HG03469 (cell line): ENCODE results near the gene MT1M.
"Not testable (repeated sequence)": the region's sequence is repeated elsewhere in the genome, so short reads cannot be mapped to it uniquely, and the experiment has no call there.

ENCODE experiments used
- ATAC-seq: cut with Tn5 transposase; IDR thresholded peaks from one replicate; pipeline ENCODE4 v1.9.1; 2021; ENCODE audit warnings: mild to moderate bottlenecking, moderate library complexity, moderate number of reproducible peaks; ENCODE audit not compliant: unreplicated experiment

The MT1M gene

DNA sequence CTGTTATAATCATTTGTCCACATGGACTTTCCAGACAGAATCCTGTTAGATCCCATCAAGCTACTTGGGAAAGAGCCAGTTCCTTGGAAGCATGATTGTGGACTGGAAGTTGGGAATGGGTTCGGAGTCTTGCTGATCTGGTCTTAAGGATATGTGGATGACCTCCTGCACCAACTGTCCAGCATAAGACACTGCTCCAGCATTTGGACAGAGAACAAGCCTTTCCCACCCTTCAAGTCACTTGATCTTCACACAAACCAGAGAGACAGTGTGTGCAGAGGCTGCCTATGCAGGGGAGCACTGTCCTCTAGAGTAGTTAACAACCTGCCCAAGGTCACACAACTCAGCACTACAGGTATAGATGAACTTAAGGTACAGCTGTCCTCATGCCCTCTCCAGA lies 13.4 kb downstream of the MT1M start:
- no peak for ATAC-seq

DNA sequence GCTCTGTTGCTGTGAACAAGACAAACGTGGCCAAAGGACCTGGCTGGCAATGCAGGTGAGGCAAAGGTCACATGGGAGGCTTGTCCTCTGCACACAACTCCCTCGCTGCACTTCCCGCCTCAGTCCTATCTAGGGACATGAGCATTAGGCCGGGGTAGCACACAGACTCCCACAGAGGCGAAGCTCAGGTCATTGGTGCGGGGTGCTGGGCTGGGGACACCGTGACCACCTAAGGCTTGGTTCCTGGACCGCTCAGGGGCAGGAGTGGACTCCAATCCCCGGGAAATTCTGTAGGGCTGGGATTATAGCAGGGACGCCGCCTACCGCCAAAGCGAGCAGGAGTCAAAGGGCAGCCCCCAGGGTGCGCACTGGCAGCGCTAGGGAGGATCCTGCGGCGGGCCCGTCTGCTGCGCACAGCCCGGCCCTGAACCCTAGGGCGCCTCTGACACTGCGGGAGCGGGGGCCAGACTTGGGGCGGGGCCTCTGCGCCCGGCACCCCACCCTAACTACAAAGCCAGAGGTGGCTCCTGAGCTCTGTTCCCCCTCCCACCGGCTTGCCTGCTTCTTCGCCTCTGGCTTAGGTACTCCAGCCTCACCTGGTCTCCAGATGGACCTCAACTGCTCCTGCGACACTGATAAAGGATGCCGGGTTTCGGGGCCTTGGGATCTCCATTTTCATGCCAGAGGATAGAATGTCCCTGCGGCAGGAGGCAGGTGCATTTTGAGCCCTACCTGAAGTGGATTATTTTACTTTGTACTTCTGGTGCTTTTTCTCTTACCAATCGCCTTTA lies 15.4 kb downstream of the MT1M start:
- no peak for ATAC-seq

DNA sequence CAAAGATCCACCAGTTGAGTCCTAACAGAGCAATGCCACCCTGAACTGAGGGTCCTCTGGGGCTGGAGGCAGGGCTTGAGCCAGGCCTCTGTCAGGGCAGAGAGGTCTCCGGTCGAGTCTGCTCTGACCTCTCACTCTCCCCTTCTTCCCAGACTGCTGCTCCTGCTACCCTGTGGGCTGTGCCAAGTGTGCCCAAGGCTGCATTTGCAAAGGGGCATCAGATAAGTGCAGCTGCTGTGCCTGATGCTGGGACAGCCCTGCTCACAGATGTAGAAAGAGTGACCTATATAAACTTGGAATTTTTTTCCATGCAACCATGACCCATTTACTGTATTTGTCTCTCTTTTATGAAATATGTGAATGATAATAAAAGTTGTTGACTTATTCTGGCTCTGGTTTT lies 16.8 kb downstream of the MT1M start:
- no peak for ATAC-seq

DNA sequence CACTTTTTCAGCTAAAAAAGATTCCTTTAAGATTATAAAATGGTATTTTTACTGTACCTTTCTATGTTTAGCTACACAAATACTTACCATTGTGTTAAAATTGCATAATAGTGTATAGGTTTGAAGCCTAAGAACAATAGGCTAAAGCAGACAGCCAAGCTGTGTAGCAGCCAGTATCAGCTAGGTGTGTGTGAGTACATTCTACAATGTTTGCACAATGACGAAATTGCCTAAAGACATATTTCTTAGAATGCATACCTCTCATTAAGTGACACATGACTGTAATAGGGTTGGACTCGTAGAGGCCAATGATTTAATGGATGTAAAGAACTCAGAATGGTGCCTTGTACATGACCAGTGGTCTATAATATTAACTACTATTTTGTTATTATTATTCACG lies 17.4 kb downstream of the MT1M start:
- no peak for ATAC-seq

DNA sequence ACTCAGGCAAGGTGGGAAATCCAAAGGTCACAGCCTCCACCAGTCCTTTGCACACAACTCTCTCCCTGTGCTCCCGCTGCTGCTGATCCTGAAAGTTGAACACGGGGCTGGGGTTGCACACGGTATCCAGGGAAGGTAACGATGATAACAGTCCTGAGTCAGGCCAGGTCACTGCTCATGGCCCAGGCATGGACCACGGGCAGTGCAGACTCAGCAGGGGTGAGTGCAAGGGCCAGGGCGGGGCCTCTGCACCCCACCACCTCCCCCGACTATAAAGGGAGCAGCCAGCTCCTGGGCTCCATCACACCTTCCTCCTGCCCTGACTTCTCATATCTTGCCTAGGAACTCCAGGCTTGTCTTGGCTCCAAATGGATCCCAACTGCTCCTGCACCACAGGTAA lies 19.1 kb downstream of the MT1M start, which contains the start of gene MT1B:
Gene MT1B, plus strand, starts transcription at position 301 of the 400 bp plus-strand sequence. Its CDS starts 68 bp downstream, at position 369.
- no peak for ATAC-seq

DNA sequence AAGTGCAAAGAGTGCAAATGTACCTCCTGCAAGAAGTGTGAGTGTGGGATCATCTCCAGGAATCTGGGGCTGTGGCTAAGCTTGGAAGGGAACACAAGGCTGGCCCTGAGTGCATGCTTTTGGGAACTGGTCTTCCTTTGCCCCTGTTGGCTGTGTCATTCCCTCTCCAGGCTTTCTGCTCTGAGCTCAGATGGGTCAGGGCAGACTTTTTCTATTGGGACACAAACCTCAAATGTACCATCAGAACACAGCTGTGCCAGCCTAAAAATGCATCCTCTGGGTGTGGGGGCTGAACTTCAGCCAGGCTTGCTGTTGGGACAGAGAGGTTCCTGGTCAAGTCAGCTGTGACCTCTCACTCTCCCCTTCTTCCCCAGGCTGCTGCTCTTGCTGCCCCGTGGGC lies 20.1 kb downstream of the MT1M start:
- no peak for ATAC-seq

DNA sequence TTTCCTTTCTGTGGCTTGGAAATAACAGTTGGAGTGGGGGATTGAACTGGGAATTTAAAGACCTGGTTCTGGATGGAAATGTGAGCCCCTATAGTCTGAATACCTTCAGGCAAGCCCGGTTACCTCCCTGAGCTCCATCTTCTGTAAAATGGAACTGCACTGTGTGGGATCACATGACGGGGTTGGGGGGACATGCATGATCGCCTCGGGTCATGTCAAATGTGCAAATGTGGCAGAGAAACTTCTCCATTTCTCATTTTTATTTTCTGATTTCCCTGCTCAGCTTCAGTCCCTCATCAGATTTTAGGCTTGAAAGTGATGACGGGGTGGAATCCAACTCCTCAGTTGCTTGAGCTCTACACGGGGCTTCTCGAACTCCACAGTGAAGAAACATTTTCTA lies 20.8 kb downstream of the MT1M start:
- ATAC-seq = no peak

DNA sequence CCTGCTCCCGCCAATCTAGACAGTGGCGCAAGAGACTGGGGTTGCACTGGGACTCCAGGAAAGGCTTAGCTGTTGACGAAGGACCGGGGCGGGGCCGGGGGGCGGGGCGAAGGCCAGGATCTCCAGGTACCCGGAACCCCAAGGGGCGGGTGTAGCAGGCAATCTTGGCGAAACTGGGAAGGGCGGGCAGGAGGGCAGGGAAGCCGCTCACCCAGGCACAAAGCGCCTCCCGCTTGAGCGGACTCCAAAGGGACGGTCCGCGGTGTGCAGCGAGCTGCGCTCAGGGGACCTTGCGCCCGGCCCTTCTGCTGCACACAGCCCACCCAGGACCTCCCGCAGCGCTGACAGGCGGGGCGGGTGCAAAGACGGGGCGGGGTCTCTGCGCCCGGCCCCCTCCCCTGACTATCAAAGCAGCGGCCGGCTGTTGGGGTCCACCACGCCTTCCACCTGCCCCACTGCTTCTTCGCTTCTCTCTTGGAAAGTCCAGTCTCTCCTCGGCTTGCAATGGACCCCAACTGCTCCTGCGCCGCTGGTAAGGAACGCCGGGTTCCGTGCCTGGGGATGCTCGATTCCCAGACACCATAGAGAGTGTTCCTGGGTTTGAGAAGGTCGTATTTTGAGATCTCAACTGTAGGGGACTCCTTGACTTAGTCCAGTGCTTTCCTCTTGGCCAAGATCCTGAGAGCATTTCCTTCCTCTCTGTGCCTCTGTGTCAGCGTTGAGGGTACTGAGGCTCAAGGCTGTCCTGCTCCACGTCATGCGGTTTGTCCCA lies 25.3 kb downstream of the MT1M start, which contains the start of gene MT1F:
Gene MT1F, plus strand, starts transcription at position 405 of the 772 bp plus-strand sequence. Its CDS starts 100 bp downstream, at position 505.
- no peak for ATAC-seq

DNA sequence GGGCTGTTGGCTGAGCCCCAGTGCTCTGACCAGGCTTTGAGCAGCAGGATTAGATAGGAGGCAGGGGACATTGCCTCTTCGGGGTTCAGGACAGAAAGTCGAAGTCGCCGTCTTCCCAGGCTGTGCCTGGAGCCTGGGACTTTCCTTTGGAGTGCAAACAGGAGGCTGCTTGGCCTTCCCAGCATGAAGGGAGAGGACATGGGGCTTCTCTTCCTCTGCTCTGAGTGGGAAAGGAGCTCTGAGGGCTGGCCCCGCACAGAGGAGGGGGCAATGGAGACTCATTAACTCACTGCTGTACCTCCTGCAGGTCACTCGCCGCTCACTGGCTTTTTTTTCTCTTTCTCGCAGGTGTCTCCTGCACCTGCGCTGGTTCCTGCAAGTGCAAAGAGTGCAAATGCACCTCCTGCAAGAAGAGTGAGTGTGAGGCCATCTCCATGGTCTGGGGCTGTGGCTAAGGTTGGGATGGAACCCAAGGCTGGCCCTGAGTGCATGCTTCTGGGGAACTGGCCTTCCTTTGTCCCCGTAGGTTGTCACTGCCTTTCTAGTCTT lies 25.9 kb downstream of the MT1M start:
- no peak for ATAC-seq

DNA sequence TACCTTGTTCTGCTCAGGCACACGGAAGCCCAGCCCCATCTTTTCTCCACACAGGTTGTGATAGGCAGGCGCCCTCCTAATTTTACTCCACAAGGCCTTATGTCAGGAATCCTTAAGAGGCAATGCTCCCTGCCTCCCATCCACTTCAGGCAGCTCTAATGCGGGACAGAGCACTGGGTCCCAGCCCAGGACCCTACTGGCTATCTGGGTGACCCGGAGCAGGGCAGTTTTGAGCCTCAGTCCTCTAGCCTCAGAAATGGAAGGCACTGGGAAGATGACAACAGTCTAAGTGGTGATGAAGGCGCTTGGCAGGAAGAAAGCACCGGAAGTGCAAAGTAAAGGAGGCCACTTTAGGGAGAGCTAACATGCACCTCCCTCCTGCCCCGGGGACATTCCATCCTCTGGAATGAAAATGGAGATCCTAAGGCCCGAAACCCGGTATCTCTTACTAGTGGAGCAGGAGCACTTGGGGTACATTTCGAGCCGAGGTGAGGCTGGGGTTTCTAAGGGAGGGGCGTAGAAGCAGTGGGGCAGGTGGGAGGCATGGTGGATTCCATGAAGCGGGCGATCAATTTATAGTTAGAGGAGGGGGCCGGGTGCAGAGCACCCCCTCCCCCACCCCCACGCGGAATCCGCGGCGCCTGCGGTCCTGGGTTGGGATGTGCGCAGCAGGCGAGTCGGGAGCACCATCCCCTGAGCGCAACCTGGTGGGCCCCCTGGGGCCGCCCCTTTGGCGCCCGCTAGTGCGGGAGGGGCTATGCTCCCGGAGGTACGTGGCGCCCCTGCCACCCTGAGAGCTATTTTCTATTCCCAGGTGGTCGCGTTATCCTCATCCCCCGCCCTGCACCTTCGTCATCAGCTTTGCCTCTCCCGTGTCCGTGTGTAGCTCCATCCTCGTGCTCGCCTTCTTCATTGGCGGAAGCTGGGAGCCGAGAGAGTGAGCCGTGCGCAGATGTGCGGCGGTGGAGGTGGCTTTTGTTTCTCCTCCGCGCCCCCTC lies 30.2 kb downstream of the MT1M start:
- no peak for ATAC-seq

DNA sequence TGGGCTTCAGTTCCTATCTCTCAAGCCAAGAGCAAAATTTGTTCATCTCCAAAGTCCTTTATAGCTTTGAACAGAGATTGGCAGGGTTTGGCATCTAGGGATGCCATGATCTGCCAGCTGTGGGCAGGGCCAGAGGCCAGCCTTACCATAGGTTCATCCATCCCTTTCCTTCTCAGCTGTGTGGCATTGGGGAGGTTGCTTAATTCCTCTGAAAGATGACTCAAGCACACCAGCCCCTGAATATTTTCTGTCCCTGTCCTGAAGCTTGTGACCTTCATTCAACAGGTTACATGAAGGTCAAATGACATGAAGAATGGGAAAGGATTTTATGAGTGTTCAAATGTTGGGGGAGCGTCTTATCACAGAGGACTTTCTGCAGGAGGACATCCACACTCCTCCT lies 32.0 kb downstream of the MT1M start:
- ATAC-seq = no peak

DNA sequence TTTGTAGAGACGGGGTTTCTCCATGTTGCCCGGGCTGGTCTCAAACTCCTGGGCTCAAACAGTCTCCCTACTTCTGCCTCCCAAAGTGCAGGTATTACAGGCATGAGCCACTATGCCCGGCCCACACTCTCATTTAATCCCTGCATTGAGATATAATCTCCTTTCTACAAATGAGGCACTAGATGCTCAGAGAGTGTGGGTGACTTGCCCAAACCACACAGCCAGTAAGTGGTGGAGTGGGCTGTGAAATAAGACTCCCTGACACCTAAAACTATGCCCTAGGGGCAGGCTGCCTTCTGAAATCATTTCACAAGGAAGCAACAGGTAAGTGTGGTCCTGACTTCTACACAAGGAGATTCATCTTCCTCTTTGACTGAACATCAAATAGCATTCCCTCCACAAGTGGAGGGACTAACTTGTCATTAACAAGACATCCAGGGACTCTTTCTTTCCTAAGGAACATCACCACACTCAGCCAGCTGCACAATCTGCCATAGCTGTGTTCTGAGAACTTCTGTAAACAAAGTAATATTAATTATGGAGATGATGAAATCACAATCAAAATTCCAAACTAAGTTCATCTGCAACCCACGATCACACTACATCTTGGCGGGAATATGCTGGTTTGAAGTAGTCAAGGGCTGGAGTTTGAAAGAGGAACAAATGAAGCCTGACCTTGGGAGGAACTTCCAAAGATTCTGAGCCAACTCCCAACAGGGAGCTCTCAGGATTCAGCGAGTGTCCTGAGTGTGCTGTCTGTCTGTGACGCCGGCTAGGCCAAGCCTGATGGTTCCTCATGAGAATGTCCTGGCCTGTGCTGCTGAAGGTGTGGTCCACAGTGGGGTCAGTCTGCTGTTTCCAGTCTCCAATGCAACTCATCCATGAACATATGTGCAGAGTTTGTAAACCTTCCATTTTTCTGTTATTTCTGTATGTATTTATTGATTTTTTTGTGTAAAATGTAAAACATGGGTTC lies 33.1 kb downstream of the MT1M start:
- not testable (repeated sequence) for ATAC-seq

DNA sequence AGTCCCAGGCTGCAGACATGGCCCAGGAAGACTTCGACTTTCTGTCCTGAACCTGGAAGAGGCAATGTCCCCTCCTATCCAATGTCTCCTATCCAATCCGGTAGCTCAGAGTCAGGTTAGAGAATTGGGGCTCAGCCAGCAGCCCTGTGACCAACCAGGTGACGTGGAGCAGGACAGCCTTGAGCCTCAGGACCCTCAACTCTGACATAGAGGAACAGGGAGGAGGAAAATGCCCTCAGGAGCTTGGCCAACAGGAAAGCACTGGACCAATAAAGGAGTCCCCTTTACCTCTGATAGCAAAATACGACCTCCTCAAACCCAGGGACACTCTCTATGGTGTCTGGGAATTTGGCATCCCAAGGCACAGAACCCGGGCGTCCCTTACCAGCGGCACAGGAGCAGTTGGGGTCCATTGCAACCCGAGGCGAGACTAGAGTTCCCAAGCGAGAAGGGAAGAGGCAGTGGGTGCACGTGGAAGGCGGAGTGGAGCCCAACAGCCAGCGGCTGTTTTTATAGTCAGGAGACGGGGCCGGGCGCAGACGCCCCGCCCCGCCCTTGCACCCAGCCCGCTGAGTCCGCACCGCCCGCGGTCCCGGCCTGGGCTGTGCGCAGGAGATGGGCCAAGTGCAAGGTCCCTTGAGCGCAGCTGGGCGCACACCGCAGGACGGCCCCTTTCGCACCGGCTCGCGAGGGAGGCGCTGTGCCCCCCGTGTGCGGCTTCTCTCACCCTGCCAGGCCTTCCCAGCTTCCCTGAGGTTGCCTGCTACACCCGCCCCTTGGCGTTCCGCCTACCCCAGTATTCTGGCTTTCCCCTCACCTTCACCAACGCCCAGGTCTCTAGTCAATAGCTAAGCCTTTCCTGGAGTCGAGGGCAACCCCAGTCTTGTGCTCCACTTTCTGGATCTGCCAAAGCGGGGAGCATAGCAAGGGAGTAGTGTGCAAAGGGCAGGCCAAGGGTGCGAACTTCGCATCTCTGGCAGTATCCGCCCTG lies 35.4 kb downstream of the MT1M start, which contains the start of gene MT1G:
Gene MT1G, minus strand, starts transcription at position 485 of the 991 bp plus-strand sequence. Its CDS starts 72 bp downstream, at position 413.
- no peak for ATAC-seq

DNA sequence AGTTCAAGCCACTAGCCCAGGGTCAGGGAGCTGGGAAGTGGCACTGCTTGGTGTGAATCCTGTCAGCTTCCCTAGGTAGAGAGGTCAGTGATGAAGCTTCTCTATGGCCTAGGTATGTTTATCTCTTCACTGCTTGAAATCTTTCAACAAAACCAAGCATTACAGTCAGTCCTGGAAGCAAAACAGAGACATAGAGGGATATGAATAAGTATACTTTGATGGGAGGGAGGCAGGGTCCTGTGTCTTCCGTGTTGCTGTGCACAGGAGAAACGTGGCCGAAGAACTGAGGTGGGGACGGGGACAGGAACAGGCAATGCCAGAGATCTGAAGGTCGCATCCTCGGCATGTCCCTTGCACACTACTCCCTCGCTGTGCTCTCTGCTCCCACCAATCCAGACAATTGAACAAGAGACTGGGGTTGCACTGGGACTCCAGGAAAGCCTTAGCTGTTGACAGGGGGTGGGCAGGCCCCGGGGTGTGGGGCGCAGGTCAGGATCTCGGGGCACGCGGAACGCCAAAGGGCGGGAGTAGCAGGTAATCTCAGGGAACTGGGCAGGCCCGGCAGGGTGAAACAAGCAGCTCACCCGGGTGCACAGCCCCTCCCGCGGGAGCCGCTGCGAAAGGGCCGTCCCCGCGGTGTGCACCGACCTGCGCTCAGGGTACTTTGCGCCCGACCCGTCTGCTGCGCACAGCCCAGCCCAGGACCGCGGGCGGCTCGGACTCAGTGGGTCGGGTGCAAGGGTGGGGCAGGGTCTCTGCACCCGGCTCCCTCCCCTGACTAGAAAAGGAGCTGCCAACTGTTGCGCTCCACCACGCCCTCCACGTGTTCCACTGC lies 36.8 kb downstream of the MT1M start, which contains the start of gene MT1H:
Gene MT1H, plus strand, starts transcription at position 810 of the 835 bp plus-strand sequence. CDS start 71 bp downstream, outside the sequence.
- ATAC-seq = no peak

DNA sequence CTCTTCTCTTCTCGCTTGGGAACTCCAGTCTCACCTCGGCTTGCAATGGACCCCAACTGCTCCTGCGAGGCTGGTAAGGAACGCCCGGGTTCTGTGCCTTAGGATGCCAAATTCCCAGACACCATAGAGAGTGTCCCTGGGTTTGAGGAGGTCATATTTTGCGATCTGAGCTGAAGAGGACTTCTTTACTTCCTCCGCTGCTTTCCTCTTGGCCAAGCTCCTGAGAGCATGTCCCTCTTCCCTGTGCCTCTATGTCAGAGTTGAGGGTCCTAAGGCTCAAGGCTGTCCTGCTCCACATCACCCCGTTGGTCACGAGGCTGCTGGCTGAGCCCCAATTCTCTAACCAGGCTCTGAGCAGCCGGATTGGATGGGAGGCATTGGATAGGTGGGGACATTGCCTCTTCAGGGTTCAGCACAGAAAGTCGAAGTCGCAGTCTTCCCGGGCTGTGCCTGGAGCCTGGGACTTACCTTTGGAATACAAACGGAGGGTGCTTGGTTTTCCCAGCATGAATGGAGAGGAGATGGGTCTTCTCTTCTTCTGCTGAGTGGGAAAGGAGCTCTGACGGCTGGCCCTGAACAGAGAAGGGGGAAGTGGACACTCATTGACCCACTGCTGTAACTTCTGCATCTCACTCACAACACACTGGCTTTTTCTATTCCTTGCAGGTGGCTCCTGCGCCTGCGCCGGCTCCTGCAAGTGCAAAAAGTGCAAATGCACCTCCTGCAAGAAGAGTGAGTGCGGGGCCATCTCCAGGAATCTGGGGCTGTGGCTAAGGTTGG lies 37.6 kb downstream of the MT1M start:
- no peak for ATAC-seq

DNA sequence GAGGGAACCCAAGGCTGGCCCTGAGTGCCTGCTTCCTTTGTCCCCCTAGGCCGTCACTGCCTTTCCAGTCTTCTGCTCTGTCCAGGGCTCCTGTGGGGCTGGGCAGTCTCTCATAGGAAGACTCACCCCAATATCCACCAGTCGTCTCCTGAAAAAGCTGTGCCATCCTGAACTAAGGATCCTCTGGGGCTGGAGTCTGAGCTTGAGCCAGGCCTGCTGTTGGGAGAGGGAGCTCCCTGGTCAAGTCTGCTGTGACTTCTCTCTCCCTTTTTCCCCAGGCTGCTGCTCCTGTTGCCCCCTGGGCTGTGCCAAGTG lies 38.1 kb downstream of the MT1M start:
- no peak for ATAC-seq
